Panc1 (cell line): ENCODE results near the gene TTC17. TPM values are rescaled to one million over a fixed set of nuclear protein-coding genes. Genes with fewer than 3 reads are reported as not detected.

Experiments used
- ATAC-seq: fragments of 200-7000 bp; cut with Tn5 transposase; 2 replicates; pipeline ENCODE4 v1.9.1; 2020; ENCODE audit warnings: mild to moderate bottlenecking, moderate library complexity
- BruUV-seq: library from RNA; stranded (reverse); fragments of 400-500 nt; replicated peaks from 2 replicates; lab custom pipeline; 2021; lab: Mats Ljungman, UMichigan
- CTCF ChIA-PET: fragments of 300-600 bp; sonication (Branson Sonifier 250); formaldehyde crosslinking; loops from one replicate; lab custom pipeline; 2022; ENCODE audit warnings: antibody characterized with exemption; lab: Charles Lee
- POLR2A ChIA-PET: fragments of 300-600 bp; sonication (Branson Sonifier 250); formaldehyde crosslinking; loops from one replicate; lab custom pipeline; 2022; ENCODE audit warnings: antibody characterized with exemption; lab: Charles Lee
- DNase-seq: peaks from one replicate; pipeline ENCODE4 v3.0.0-alpha.2; 2010; ENCODE audit warnings: low read depth, low spot score
- H3K27ac ChIP-seq: 2 replicates; pipeline ENCODE4 v1.5.1; 2011; ENCODE audit warnings: mild to moderate bottlenecking, low read length, inconsistent platforms
- H3K27me3 ChIP-seq: fragments of 200-500 bp; sonication (Bioruptor generic); 2 replicates; pipeline ENCODE4 v1.6.0; 2014; ENCODE audit warnings: low read length, inconsistent platforms; ENCODE audit not compliant: control insufficient read depth, insufficient read depth
- H3K36me3 ChIP-seq: fragments of 200-500 bp; sonication (Bioruptor generic); 2 replicates; pipeline ENCODE4 v1.5.1; 2014; ENCODE audit warnings: inconsistent platforms, mild to moderate bottlenecking, low read length, moderate library complexity; ENCODE audit not compliant: control insufficient read depth, insufficient read depth
- H3K4me1 ChIP-seq: 2 replicates; pipeline ENCODE4 v1.5.1; 2011; ENCODE audit warnings: inconsistent platforms, mild to moderate bottlenecking, low read length, moderate library complexity; ENCODE audit not compliant: control insufficient read depth, insufficient read depth
- H3K4me3 ChIP-seq, 2 experiments: 2 replicates each; pipeline ENCODE4 v1.5.1; 2011 to 2012; ENCODE audit warnings: low read depth in 2 of 2, low read length in 2 of 2, mild to moderate bottlenecking in 2 of 2, inconsistent platforms in 1 of 2, moderate library complexity in 1 of 2
- H3K9me3 ChIP-seq: fragments of 200-500 bp; sonication (Bioruptor generic); 2 replicates; pipeline ENCODE4 v1.5.1; 2014; ENCODE audit warnings: low read depth, mild to moderate bottlenecking, inconsistent platforms, low read length, moderate library complexity; ENCODE audit not compliant: control insufficient read depth, insufficient read depth
- CTCF ChIP-seq: fragments of 450-650 bp; IDR thresholded peaks from 2 replicates; pipeline ENCODE4 v1.5.1; 2017; ENCODE audit warnings: mild to moderate bottlenecking
- POLR2AphosphoS5 ChIP-seq: IDR thresholded peaks from 2 replicates; pipeline ENCODE4 v1.6.1; 2012; ENCODE audit warnings: mild to moderate bottlenecking, low read depth, low read length, moderate library complexity
- REST ChIP-seq, 2 experiments: IDR thresholded peaks; 2 replicates each; pipeline ENCODE4 v1.6.1; 2011 to 2012; ENCODE audit warnings: low read depth in 2 of 2, control low read depth in 1 of 2, low read length in 1 of 2, mild to moderate bottlenecking in 1 of 2, moderate library complexity in 1 of 2; ENCODE audit not compliant: insufficient read depth in 1 of 2
- SIN3A ChIP-seq: IDR thresholded peaks from 2 replicates; pipeline ENCODE4 v1.6.1; 2012; ENCODE audit warnings: low read depth, mild to moderate bottlenecking, low read length, moderate library complexity, borderline replicate concordance; ENCODE audit not compliant: insufficient read depth
- TCF7L2 ChIP-seq: IDR thresholded peaks from 2 replicates; pipeline ENCODE4 v1.6.1; 2011; ENCODE audit warnings: mild to moderate bottlenecking, low read depth, low read length, inconsistent platforms
- in situ Hi-C: cut with HindIII; loops from 2 replicates; pipeline ENCODE4 v1.10.0; 2016; ENCODE audit warnings: low sequenced_read_pairs, low pct_unique_long_range_greater_than_20kb
- intact Hi-C: fragments of 100-400 bp; cut with micrococcal nuclease; formaldehyde crosslinking; loops from one replicate; pipeline ENCODE4 v1.10.0; 2022; ENCODE audit not compliant: unreplicated experiment
- total RNA-seq: library from RNA; stranded (reverse); gene quantifications from one replicate; pipeline ENCODE4 v1.2.1, GENCODE V29; 2021; ENCODE audit not compliant: unreplicated experiment

Gene TTC17
- total RNA-seq, 1 experiment from 2014 or later = 54.2 TPM

DNA sequence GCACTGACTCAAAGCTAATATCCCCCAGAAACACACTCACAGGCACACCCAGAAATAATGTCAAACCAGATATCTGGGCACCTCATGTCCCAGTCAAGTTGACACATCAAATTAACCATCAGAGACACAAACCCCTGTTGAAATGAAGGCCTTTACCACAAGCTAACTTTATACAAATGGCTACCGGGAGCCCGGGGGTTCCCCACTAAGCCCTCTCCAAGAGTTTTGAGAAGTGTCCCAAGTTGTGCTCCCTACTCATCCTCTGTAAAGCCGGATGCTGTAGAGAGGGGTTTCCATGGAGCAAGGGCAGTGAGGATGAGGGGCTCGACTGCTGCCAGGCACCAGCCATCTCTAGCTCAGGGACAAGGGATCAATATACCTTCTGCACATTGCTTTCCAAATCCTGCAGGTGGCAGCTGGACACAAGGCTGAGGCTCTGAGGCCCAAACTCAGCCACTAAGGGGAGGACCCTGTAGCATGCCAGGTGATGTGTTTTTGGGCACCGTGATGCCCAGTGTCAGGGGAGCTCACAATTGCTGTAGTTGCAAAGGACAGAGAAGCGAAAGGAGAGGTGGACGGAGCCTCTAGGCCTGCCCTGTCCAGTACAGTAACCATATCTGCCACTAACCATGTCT lies 145.7 kb downstream of the TTC17 start:
- CTCF ChIA-PET = interaction anchor here (0.5 to 2.3 kb wide), 11 partner anchors 61 to 590 kb away, joined by 3 to 12 read pairs (median 6); no protein-coding TSS in a partner anchor
- TF ChIP-seq REST (IDR thresholded peaks at IDR 0.05; ENCODE audit: insufficient read depth in 1 of 2, low read depth in 2 of 2, low read length in 1 of 2) = no peak
- no peak for TF ChIP-seq TCF7L2
- no peak for TF ChIP-seq POLR2AphosphoS5
- no peak for TF ChIP-seq SIN3A
- peak; percentile 74 for TF ChIP-seq CTCF
- intact Hi-C loops (loop anchor here (2.0 kb wide), 2 partner anchors 62 to 346 kb away; no protein-coding TSS in a partner anchor), in situ Hi-C loops (no loop called here)
- H3K27me3 ChIP-seq = 0 out of 2 replicates have a peak, but pooled peaks cover 3% of the 10 kb centered on the region
- ATAC-seq = peak; percentile 86
- no peak overlapping the region for H3K27ac ChIP-seq
- POLR2A ChIA-PET = no interaction called here
- BruUV-seq = no TSS peak
- no peaks in the 10 kb centered on the region for H3K9me3 ChIP-seq
- H3K4me1 ChIP-seq = peaks cover 3% of the 10 kb centered on the region; the same call in 1 of the 2 replicates
- no peak for DNase-seq
- H3K4me3 ChIP-seq = no peak overlapping the region
- no peaks in the 10 kb centered on the region for H3K36me3 ChIP-seq

DNA sequence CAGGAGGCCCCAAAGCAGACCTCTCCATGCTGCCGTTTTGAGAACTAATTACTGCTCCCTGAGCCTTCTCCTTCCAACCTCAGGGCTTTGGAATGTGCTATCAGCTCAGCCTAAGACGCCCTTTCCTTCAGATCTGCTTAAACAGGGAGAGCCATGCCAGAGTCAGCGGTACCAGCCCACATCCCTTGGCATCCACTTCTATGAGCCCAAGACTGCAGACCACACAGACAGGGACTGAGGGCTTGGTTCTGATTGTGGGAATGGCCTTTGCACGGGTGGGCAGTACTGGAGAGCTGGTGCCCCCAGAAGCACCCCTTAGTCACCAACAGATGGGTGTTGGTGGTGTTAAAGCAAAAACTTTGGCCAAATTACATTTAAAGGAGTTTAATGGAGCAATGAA lies 146.5 kb downstream of the TTC17 start:
- Histone ChIP-seq H3K9me3 (no peaks in the 10 kb centered on the region), H3K27me3 (0 out of 2 replicates have a peak, but pooled peaks cover 3% of the 10 kb centered on the region), H3K4me3 (no peak overlapping the region), H3K4me1 (peaks cover 3% of the 10 kb centered on the region; the same call in 1 of the 2 replicates), H3K36me3 (no peaks in the 10 kb centered on the region), H3K27ac (no peak overlapping the region)
- POLR2A ChIA-PET = no interaction called here
- BruUV-seq = no TSS peak
- in situ Hi-C loops (no loop called here), intact Hi-C loops (loop anchor here (2.0 kb wide), 2 partner anchors 62 to 346 kb away; no protein-coding TSS in a partner anchor)
- CTCF ChIA-PET = interaction anchor here (0.7 to 2.3 kb wide), 4 partner anchors 68 to 347 kb away, joined by 6 to 11 read pairs (median 6); no protein-coding TSS in a partner anchor
- DNase-seq = no peak
- ATAC-seq = no peak
- TF ChIP-seq CTCF (no peak), SIN3A (no peak), REST (IDR thresholded peaks at IDR 0.05; ENCODE audit: insufficient read depth in 1 of 2, low read depth in 2 of 2, low read length in 1 of 2) (no peak), TCF7L2 (no peak), POLR2AphosphoS5 (no peak)
